GM12878 (cell line): ENCODE measurements around the gene XRCC4.

Source experiments
- CTCF ChIP-seq, 3 experiments: IDR thresholded peaks in 2 of 3; conservative IDR thresholded peaks in 1 of 3; 2 replicates each; pipeline ENCODE4 v1.5.1; 2011; ENCODE audit warnings: low read depth in 3 of 3, low read length in 3 of 3, mild to moderate bottlenecking in 3 of 3, control low read depth in 2 of 3, moderate library complexity in 2 of 3, inconsistent platforms in 1 of 3, mixed read lengths in 1 of 3; ENCODE audit not compliant: control insufficient read depth in 2 of 3, insufficient read depth in 1 of 3; ENCODE audit errors: extremely low read depth in 1 of 3
- ETV6 ChIP-seq, 2 experiments: fragments of 450-650 bp in 1 of 2; IDR thresholded peaks in 1 of 2; conservative IDR thresholded peaks in 1 of 2; 2 replicates each; pipeline ENCODE4 v1.6.1; 2014; ENCODE audit warnings: antibody characterized with exemption in 1 of 2, borderline replicate concordance in 1 of 2, low read depth in 1 of 2, mild to moderate bottlenecking in 1 of 2, moderate library complexity in 1 of 2
- EZH2 ChIP-seq: IDR thresholded peaks from 2 replicates; pipeline ENCODE4 v1.6.1; 2012; ENCODE audit warnings: low read depth, mild to moderate bottlenecking, control low read depth, inconsistent platforms, low read length, borderline replicate concordance; ENCODE audit not compliant: control insufficient read depth
- HDAC6 ChIP-seq: fragments of 200-600 bp; sonication (generic); IDR thresholded peaks from one replicate; pipeline ENCODE4 v1.8.0; 2017; ENCODE audit warnings: antibody characterized with exemption; ENCODE audit not compliant: unreplicated experiment
- MEF2A ChIP-seq: IDR thresholded peaks from 2 replicates; pipeline ENCODE4 v1.6.1; 2011; ENCODE audit warnings: low read depth, mild to moderate bottlenecking, low read length, moderate library complexity; ENCODE audit not compliant: insufficient read depth
- RAD21 ChIP-seq: IDR thresholded peaks from 2 replicates; pipeline ENCODE4 v1.6.1; 2011; ENCODE audit warnings: mild to moderate bottlenecking, low read depth, low read length, moderate library complexity; ENCODE audit not compliant: insufficient read depth
- TF ChIP-seq, protein P1 (sequence below): IDR thresholded peaks from 2 replicates; pipeline ENCODE4 v1.6.1; 2012; ENCODE audit warnings: low read depth, low read length, improper control_type of control experiment
- TF ChIP-seq, protein P2 (sequence below): IDR thresholded peaks from 2 replicates; pipeline ENCODE4 v1.6.1; 2012; ENCODE audit warnings: mild to moderate bottlenecking, low read depth, low read length
- TF ChIP-seq, protein P3 (sequence below): IDR thresholded peaks from 2 replicates; pipeline ENCODE4 v1.6.1; 2012; ENCODE audit warnings: low read depth, low read length, improper control_type of control experiment

GRCh38 chr5:83331842-83332241 is 254.5 kb downstream of the XRCC4 start:
- TF ChIP-seq EZH2 (no peak), CTCF (IDR thresholded peaks at IDR 0.05 in 2 of 3, conservative IDR thresholded peaks at IDR 0.05 in 1 of 3; ENCODE audit: control insufficient read depth in 2 of 3, extremely low read depth in 1 of 3, insufficient read depth in 1 of 3, low read depth in 3 of 3, low read length in 3 of 3) (no peak), ETV6 (conservative IDR thresholded peaks at IDR 0.05 in 1 of 2, IDR thresholded peaks at IDR 0.05 in 1 of 2; ENCODE audit: borderline replicate concordance in 1 of 2, low read depth in 1 of 2) (no peak), MEF2A (no peak), RAD21 (no peak), HDAC6 (no peak)
- TF ChIP-seq, protein P1, sequence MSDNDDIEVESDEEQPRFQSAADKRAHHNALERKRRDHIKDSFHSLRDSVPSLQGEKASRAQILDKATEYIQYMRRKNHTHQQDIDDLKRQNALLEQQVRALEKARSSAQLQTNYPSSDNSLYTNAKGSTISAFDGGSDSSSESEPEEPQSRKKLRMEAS: no peak
- TF ChIP-seq, protein P2, sequence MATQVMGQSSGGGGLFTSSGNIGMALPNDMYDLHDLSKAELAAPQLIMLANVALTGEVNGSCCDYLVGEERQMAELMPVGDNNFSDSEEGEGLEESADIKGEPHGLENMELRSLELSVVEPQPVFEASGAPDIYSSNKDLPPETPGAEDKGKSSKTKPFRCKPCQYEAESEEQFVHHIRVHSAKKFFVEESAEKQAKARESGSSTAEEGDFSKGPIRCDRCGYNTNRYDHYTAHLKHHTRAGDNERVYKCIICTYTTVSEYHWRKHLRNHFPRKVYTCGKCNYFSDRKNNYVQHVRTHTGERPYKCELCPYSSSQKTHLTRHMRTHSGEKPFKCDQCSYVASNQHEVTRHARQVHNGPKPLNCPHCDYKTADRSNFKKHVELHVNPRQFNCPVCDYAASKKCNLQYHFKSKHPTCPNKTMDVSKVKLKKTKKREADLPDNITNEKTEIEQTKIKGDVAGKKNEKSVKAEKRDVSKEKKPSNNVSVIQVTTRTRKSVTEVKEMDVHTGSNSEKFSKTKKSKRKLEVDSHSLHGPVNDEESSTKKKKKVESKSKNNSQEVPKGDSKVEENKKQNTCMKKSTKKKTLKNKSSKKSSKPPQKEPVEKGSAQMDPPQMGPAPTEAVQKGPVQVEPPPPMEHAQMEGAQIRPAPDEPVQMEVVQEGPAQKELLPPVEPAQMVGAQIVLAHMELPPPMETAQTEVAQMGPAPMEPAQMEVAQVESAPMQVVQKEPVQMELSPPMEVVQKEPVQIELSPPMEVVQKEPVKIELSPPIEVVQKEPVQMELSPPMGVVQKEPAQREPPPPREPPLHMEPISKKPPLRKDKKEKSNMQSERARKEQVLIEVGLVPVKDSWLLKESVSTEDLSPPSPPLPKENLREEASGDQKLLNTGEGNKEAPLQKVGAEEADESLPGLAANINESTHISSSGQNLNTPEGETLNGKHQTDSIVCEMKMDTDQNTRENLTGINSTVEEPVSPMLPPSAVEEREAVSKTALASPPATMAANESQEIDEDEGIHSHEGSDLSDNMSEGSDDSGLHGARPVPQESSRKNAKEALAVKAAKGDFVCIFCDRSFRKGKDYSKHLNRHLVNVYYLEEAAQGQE: no peak
- TF ChIP-seq, protein P3, sequence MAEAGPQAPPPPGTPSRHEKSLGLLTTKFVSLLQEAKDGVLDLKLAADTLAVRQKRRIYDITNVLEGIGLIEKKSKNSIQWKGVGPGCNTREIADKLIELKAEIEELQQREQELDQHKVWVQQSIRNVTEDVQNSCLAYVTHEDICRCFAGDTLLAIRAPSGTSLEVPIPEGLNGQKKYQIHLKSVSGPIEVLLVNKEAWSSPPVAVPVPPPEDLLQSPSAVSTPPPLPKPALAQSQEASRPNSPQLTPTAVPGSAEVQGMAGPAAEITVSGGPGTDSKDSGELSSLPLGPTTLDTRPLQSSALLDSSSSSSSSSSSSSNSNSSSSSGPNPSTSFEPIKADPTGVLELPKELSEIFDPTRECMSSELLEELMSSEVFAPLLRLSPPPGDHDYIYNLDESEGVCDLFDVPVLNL: no peak
